ENCODE measurements around the gene TRAPPC5.

DNA sequence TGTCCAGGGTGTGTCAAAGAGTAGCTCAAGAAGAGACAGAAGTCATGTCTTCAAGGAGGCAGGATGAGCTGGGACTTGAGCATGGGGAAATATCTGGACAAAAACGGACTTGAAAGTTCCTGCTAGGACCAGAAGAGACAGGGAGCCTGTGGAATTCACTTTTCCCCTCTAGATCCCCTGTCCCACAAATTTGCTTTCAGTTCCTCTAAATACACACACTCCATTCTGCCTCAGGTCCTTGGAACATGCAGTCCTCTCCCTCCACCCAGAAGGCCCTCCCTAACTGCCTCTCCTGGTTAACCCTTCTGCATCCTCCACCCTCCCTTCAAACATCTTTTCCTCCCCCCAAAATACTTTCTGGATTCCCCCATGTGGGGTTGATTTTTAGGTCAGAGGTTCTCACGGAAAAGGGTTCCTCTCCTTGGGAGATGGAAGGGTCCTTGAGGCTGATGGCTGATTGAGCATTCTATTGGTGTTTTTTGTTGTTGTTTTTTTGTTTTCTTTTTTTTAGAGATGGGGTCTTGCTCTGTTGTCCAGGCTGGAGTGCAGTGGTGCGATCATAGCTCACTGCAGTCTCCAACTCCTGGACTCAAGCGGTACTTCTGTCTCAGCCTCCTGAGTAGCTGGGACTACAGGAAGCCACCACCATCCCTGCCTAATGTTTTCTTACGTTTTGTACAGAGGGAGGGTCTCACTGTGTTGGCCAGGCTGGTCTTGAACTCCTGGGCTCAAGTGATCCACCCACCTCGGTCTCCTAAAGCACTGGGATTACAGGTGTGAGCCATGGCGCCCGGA, 18.7 kb upstream of the TRAPPC5 start:
- TF ChIP-seq, protein P1, sequence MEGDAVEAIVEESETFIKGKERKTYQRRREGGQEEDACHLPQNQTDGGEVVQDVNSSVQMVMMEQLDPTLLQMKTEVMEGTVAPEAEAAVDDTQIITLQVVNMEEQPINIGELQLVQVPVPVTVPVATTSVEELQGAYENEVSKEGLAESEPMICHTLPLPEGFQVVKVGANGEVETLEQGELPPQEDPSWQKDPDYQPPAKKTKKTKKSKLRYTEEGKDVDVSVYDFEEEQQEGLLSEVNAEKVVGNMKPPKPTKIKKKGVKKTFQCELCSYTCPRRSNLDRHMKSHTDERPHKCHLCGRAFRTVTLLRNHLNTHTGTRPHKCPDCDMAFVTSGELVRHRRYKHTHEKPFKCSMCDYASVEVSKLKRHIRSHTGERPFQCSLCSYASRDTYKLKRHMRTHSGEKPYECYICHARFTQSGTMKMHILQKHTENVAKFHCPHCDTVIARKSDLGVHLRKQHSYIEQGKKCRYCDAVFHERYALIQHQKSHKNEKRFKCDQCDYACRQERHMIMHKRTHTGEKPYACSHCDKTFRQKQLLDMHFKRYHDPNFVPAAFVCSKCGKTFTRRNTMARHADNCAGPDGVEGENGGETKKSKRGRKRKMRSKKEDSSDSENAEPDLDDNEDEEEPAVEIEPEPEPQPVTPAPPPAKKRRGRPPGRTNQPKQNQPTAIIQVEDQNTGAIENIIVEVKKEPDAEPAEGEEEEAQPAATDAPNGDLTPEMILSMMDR (IDR thresholded peaks at IDR 0.05 in 8 of 11, conservative IDR thresholded peaks at IDR 0.05 in 3 of 11) = no peak
- TF ChIP-seq POLR2AphosphoS5 (IDR thresholded peaks at IDR 0.05) (no peak), POLR2A (IDR thresholded peaks at IDR 0.05) (no peak)

Measured in spleen (tissue), 7 donors.